Measurements from ENCODE around the gene COPB2.

The COPB2 gene

DNA sequence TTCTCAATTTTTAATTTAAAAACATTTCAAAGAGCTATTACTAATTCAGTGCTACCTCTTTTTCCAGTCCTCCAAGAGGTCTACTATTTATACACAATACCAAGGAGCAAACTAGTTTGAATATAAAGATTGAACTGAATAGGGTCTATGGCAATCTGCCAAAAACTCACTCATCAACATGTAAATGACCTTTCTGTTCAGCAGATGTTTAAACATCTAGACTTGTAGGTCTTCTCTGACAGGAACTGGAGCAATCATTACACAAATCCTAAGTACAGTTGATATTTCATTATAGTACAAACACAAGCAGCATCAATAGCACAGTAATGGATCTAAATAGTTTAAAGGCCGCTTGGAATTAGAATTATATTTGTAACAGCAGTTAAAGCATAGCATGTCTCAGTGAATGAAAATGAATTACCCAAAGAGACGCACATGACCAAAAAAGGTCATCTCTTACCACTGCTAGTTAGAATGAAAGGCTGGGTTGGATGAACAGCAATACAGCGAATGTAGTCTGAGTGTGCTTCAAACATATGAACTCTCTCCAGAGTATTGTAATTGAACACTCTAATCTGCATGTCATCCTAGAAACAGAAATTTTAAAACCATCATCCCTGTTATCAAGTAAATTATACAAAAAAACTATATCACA is 10.7 kb downstream of the COPB2 start:
- no peak overlapping the region for H3K4me3 ChIP-seq (ENCODE audit: low read length in 2 of 2)
- H3K9ac ChIP-seq (ENCODE audit: low read length in 2 of 2), result no peak overlapping the region
- no peak overlapping the region for H3K27ac ChIP-seq (ENCODE audit: low read length)
- H3K27me3 ChIP-seq (ENCODE audit: control insufficient read depth in 1 of 2, insufficient read depth in 2 of 2, low read length in 2 of 2), result no peaks in the 10 kb centered on the region
- H3K36me3 ChIP-seq (ENCODE audit: control insufficient read depth in 2 of 2, insufficient read depth in 2 of 2, low read length in 2 of 2), result peaks cover 29 to 36% of the 10 kb centered on the region in 2 donors
- H3K9me3 ChIP-seq (ENCODE audit: control insufficient read depth in 2 of 2, low read length in 2 of 2), result no peaks in the 10 kb centered on the region
- no peaks in the 10 kb centered on the region for H3K4me1 ChIP-seq (ENCODE audit: control insufficient read depth, insufficient read depth, low read length)

DNA sequence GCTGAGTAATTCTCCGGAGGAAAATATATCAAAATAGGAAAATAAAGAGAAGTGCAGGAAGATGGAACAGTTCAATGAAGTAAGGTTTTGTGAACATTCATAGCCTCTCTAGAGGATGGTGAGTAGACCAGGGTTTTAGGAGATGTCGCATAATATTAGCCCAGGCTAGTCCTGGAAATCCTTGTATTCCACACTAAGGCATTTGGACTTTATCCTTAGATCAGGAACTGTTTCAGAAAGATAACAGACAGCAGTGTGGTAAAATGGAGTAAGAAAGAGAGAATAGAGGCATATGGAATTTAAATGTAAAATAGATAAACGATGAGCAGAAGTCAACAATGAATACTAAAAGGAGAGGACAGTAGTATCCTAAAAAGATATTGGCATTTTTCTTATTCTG is 12.1 kb downstream of the COPB2 start:
- no peak overlapping the region for H3K9ac ChIP-seq (ENCODE audit: low read length in 2 of 2)
- no peak overlapping the region for H3K27ac ChIP-seq (ENCODE audit: low read length)
- H3K36me3 ChIP-seq (ENCODE audit: control insufficient read depth in 2 of 2, insufficient read depth in 2 of 2, low read length in 2 of 2), result peaks cover 41 to 46% of the 10 kb centered on the region in 2 donors
- H3K27me3 ChIP-seq (ENCODE audit: control insufficient read depth in 1 of 2, insufficient read depth in 2 of 2, low read length in 2 of 2), result no peaks in the 10 kb centered on the region
- H3K4me1 ChIP-seq (ENCODE audit: control insufficient read depth, insufficient read depth, low read length), result no peaks in the 10 kb centered on the region
- H3K4me3 ChIP-seq (ENCODE audit: low read length in 2 of 2), result no peak overlapping the region
- no peaks in the 10 kb centered on the region for H3K9me3 ChIP-seq (ENCODE audit: control insufficient read depth in 2 of 2, low read length in 2 of 2)

DNA sequence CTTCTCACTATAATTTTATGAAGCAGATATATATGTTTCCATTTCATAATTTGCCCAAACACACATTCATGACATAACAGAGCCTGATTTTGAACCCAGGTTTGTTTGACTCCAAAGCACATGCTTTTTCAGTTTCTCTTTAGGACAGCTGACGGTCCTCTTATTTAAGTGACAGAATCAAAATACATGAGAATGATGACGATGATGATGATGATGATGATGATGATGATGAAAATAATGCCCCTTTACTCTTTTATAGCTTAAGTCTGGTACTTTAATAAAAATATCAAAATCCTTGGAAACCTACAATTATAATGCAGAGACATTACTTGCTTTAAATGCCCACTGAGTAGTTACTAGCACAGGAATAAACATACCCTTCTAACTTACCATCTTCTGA is 15.3 kb downstream of the COPB2 start:
- no peak overlapping the region for H3K9ac ChIP-seq (ENCODE audit: low read length in 2 of 2)
- H3K9me3 ChIP-seq (ENCODE audit: control insufficient read depth in 2 of 2, low read length in 2 of 2), result no peaks in the 10 kb centered on the region
- H3K27me3 ChIP-seq (ENCODE audit: control insufficient read depth in 1 of 2, insufficient read depth in 2 of 2, low read length in 2 of 2), result no peaks in the 10 kb centered on the region
- H3K4me3 ChIP-seq (ENCODE audit: low read length in 2 of 2), result no peak overlapping the region
- H3K27ac ChIP-seq (ENCODE audit: low read length), result no peak overlapping the region
- no peaks in the 10 kb centered on the region for H3K4me1 ChIP-seq (ENCODE audit: control insufficient read depth, insufficient read depth, low read length)
- H3K36me3 ChIP-seq (ENCODE audit: control insufficient read depth in 2 of 2, insufficient read depth in 2 of 2, low read length in 2 of 2), result peaks cover 61 to 64% of the 10 kb centered on the region in 2 donors

DNA sequence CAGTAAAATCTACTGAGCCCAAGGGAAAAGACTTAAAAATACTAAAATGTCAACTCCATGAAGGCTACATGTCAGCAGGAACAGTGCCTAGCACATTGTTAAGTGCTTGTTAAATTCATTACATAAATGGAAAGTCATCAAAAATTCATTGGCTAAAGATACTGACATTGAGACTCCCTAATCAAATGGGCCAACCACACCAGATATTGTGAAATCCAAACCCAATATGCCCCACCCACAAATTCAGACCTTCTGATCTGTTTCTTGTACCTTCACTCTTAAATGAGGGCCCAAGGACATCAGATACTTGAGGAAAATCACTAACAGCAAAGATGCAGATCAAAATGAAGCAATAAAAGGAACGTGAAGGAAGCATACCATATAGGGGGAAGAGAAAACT is 24.9 kb downstream of the COPB2 start:
- Histone ChIP-seq H3K27me3 (ENCODE audit: control insufficient read depth in 1 of 2, insufficient read depth in 2 of 2, low read length in 2 of 2) (no peaks in the 10 kb centered on the region), H3K4me3 (ENCODE audit: low read length in 2 of 2) (no peak overlapping the region), H3K9ac (ENCODE audit: low read length in 2 of 2) (no peak overlapping the region), H3K27ac (ENCODE audit: low read length) (no peak overlapping the region), H3K36me3 (ENCODE audit: control insufficient read depth in 2 of 2, insufficient read depth in 2 of 2, low read length in 2 of 2) (peaks cover 50 to 72% of the 10 kb centered on the region in 2 donors), H3K4me1 (ENCODE audit: control insufficient read depth, insufficient read depth, low read length) (no peaks in the 10 kb centered on the region), H3K9me3 (ENCODE audit: control insufficient read depth in 2 of 2, low read length in 2 of 2) (no peaks in the 10 kb centered on the region)

DNA sequence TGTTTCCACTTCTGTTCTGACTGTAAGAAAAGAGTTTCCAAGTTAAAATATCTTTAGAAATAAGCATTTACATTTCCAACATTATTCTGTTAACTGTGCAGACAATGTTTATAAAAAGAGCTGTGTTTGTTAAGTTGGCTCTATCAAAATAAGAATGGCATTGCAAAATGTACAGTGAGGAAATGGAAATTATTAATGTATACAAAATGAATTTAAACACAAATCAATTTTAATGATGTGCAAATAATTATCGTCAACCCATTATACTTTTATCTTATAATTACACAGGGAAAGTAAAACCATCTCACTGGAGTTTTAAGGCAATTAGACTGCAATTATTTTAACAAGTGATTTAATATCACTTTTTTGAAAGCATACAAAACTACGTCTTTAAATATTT is 28.2 kb downstream of the COPB2 start:
- Histone ChIP-seq H3K27ac (ENCODE audit: low read length) (no peak overlapping the region), H3K36me3 (ENCODE audit: control insufficient read depth in 2 of 2, insufficient read depth in 2 of 2, low read length in 2 of 2) (peaks cover 55 to 74% of the 10 kb centered on the region in 2 donors)

DNA sequence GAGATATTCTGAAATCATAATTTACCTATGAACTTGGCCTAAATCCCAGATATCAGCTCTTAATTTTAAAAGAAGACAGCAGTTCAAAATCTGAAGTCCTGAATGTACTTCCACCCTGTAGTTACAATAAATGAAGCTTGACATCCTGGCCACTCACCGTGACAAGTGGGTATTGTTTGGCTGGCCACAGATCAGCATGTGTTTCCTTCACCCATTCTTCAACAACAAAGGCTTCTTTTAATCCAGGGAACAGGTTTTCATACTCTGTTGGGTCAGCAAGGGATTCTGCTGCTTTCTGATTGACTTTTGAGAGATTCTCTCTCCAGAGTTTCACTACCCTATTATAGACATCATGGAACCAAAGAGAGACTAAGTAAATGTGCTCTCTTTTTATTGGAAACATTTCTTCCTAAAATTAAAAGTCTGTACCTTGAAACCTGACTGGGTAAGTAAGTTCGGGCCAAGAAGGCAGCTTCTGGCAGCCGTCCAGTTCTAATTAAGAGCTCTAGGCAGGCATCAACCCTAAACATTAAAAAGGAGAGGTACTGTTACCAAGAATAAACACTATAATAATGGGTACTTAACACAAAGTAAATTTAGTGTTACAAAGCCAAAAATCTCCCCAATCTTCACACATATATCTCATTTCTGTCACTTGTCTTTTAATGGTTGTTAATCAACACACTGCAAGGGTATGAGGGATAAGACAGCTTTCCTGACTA is 30.4 kb downstream of the COPB2 start:
- no peaks in the 10 kb centered on the region for H3K27me3 ChIP-seq (ENCODE audit: control insufficient read depth in 1 of 2, insufficient read depth in 2 of 2, low read length in 2 of 2)
- H3K9me3 ChIP-seq (ENCODE audit: control insufficient read depth in 2 of 2, low read length in 2 of 2), result no peaks in the 10 kb centered on the region
- H3K36me3 ChIP-seq (ENCODE audit: control insufficient read depth in 2 of 2, insufficient read depth in 2 of 2, low read length in 2 of 2), result peaks cover 60 to 80% of the 10 kb centered on the region in 2 donors
- H3K4me3 ChIP-seq (ENCODE audit: low read length in 2 of 2), result no peak overlapping the region
- H3K27ac ChIP-seq (ENCODE audit: low read length), result no peak overlapping the region
- H3K9ac ChIP-seq (ENCODE audit: low read length in 2 of 2), result no peak overlapping the region
- no peaks in the 10 kb centered on the region for H3K4me1 ChIP-seq (ENCODE audit: control insufficient read depth, insufficient read depth, low read length)

More for the DNA sequence above, 28.2 kb downstream of the COPB2 start:
- H3K4me3 ChIP-seq (ENCODE audit: low read length in 2 of 2), result no peak overlapping the region
- H3K4me1 ChIP-seq (ENCODE audit: control insufficient read depth, insufficient read depth, low read length), result no peaks in the 10 kb centered on the region
- no peaks in the 10 kb centered on the region for H3K9me3 ChIP-seq (ENCODE audit: control insufficient read depth in 2 of 2, low read length in 2 of 2)
- no peak overlapping the region for H3K9ac ChIP-seq (ENCODE audit: low read length in 2 of 2)
- no peaks in the 10 kb centered on the region for H3K27me3 ChIP-seq (ENCODE audit: control insufficient read depth in 1 of 2, insufficient read depth in 2 of 2, low read length in 2 of 2)

DNA sequence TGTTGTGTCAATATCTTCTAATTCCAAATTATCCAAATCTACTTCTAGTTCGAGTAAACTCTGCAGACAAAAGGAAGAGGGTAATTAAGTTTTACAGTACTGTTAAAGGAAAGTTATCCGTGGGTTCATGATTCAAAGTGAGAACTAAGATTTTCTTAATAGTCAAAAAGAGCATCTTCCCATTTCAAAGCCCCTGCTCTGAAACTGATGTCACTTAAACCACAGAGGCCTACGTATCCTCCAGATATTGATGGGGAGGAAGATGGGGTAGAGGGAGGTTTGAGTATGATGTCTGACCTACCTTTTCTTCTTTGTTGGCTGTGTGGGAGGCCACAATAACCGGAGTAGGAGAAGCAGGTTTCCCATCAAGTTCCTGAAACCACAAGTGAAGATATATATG is 31.5 kb downstream of the COPB2 start:
- Histone ChIP-seq H3K36me3 (ENCODE audit: control insufficient read depth in 2 of 2, insufficient read depth in 2 of 2, low read length in 2 of 2) (peaks cover 54 to 73% of the 10 kb centered on the region in 2 donors), H3K27ac (ENCODE audit: low read length) (no peak overlapping the region), H3K27me3 (ENCODE audit: control insufficient read depth in 1 of 2, insufficient read depth in 2 of 2, low read length in 2 of 2) (no peaks in the 10 kb centered on the region), H3K9ac (ENCODE audit: low read length in 2 of 2) (no peak overlapping the region), H3K9me3 (ENCODE audit: control insufficient read depth in 2 of 2, low read length in 2 of 2) (no peaks in the 10 kb centered on the region), H3K4me1 (ENCODE audit: control insufficient read depth, insufficient read depth, low read length) (no peaks in the 10 kb centered on the region), H3K4me3 (ENCODE audit: low read length in 2 of 2) (no peak overlapping the region)

DNA sequence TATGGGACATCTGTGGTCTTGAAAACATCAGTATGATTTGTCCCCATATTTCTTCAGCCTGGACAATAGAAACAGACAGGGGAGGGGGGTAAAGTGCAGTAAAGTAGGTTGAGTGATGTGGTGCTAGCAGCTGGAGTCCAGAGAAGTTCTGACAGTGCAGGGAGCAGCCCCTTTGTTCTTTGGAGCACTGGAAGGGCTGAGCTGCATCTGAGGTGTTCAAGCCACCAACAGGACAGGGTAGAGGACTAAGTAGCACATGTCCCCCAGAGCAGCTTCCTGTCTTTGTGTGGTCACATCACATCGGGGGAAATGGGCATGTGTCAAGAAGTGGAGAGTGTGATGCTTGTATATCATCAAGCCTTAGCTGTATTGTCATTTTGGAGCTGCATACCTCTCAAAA is 33.6 kb downstream of the COPB2 start:
- peaks cover 64 to 74% of the 10 kb centered on the region in 2 donors for H3K36me3 ChIP-seq (ENCODE audit: control insufficient read depth in 2 of 2, insufficient read depth in 2 of 2, low read length in 2 of 2)
- H3K9ac ChIP-seq (ENCODE audit: low read length in 2 of 2), result no peak overlapping the region
- no peaks in the 10 kb centered on the region for H3K27me3 ChIP-seq (ENCODE audit: control insufficient read depth in 1 of 2, insufficient read depth in 2 of 2, low read length in 2 of 2)
- H3K4me1 ChIP-seq (ENCODE audit: control insufficient read depth, insufficient read depth, low read length), result no peaks in the 10 kb centered on the region
- no peaks in the 10 kb centered on the region for H3K9me3 ChIP-seq (ENCODE audit: control insufficient read depth in 2 of 2, low read length in 2 of 2)
- no peak overlapping the region for H3K4me3 ChIP-seq (ENCODE audit: low read length in 2 of 2)
- no peak overlapping the region for H3K27ac ChIP-seq (ENCODE audit: low read length)

DNA sequence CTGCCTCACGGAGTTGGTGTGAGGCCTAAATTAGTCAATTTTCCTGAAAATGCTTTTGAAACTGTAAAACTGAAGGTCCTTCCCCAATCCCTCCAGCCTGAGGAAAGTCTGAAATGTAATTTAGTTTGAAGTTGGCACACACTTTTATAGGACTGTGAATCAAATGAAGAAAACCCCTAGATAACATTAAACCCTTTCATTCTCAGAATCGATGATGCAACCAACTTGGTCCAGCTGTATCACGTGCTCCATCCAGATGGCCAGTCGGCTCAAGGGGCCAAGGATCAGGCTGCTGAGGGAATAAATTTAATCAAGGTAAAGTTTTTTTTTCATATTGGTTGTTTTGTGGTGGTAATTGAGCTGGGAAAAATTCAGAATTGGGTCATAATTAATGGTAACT is 34.0 kb downstream of the COPB2 start:
- H3K27ac ChIP-seq (ENCODE audit: low read length), result no peak overlapping the region
- H3K36me3 ChIP-seq (ENCODE audit: control insufficient read depth in 2 of 2, insufficient read depth in 2 of 2, low read length in 2 of 2), result peaks cover 64 to 70% of the 10 kb centered on the region in 2 donors
- no peaks in the 10 kb centered on the region for H3K9me3 ChIP-seq (ENCODE audit: control insufficient read depth in 2 of 2, low read length in 2 of 2)
- no peaks in the 10 kb centered on the region for H3K4me1 ChIP-seq (ENCODE audit: control insufficient read depth, insufficient read depth, low read length)
- H3K9ac ChIP-seq (ENCODE audit: low read length in 2 of 2), result no peak overlapping the region
- no peak overlapping the region for H3K4me3 ChIP-seq (ENCODE audit: low read length in 2 of 2)
- no peaks in the 10 kb centered on the region for H3K27me3 ChIP-seq (ENCODE audit: control insufficient read depth in 1 of 2, insufficient read depth in 2 of 2, low read length in 2 of 2)

DNA sequence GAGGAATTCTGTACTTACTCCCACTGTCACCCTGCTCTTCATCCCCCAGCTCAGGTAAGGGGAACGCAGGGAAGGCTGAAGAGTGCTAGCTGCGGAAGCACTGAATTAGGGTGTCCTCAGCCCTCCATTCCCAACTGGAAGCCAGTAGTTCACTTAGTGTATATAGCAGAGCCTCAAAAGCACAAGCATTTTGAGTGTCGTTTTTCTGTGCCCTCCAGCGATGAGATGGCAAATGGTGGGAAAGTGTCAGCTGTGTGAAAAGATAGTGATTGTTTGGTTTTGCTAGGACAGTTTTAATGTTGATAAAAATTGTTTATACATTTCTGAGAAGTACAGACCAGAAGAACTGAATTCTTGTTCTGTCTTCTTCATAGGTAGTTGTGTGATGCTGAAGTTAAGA is 34.8 kb downstream of the COPB2 start:
- H3K27me3 ChIP-seq (ENCODE audit: control insufficient read depth in 1 of 2, insufficient read depth in 2 of 2, low read length in 2 of 2), result no peaks in the 10 kb centered on the region
- no peak overlapping the region for H3K4me3 ChIP-seq (ENCODE audit: low read length in 2 of 2)
- H3K36me3 ChIP-seq (ENCODE audit: control insufficient read depth in 2 of 2, insufficient read depth in 2 of 2, low read length in 2 of 2), result peaks cover 64 to 66% of the 10 kb centered on the region in 2 donors
- no peak overlapping the region for H3K27ac ChIP-seq (ENCODE audit: low read length)
- H3K9me3 ChIP-seq (ENCODE audit: control insufficient read depth in 2 of 2, low read length in 2 of 2), result no peaks in the 10 kb centered on the region
- no peaks in the 10 kb centered on the region for H3K4me1 ChIP-seq (ENCODE audit: control insufficient read depth, insufficient read depth, low read length)
- no peak overlapping the region for H3K9ac ChIP-seq (ENCODE audit: low read length in 2 of 2)

DNA sequence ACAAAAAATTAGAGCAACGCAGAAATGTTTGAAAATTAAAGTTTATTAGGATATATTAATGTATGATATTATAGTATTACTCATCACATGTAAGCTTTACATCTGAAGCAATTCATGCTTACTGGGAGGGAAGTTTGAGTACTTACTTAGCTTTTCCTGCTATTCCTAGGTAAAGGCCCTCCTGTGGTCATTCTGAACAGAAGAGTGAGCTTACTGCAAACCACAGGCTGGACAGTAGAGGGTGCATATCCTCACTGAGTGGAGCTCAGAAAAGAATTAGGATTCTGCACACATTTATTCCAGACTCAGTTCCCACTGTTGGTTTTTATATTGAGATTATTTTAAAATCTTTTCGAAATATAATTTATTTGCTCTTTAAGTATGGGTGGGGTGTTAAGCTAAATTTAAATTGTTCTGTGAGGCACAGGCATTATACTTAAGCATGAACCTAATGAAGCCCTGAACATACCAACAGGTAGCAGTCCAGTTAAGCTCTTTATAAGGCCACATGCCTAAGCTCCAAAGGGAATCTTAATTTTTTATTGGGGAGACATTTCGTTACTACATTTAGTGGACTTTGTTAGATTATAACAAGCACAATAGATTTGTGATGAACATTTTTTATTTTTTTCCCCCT is 35.4 kb downstream of the COPB2 start:
- Histone ChIP-seq H3K4me3 (ENCODE audit: low read length in 2 of 2) (no peak overlapping the region), H3K9ac (ENCODE audit: low read length in 2 of 2) (no peak overlapping the region), H3K4me1 (ENCODE audit: control insufficient read depth, insufficient read depth, low read length) (no peaks in the 10 kb centered on the region), H3K27me3 (ENCODE audit: control insufficient read depth in 1 of 2, insufficient read depth in 2 of 2, low read length in 2 of 2) (no peaks in the 10 kb centered on the region), H3K9me3 (ENCODE audit: control insufficient read depth in 2 of 2, low read length in 2 of 2) (no peaks in the 10 kb centered on the region), H3K27ac (ENCODE audit: low read length) (no peak overlapping the region), H3K36me3 (ENCODE audit: control insufficient read depth in 2 of 2, insufficient read depth in 2 of 2, low read length in 2 of 2) (peaks cover 61 to 63% of the 10 kb centered on the region in 2 donors)
